ACC112 (cell line): ENCODE measurements around the gene FYN.

Source experiments
- H2AFZ ChIP-seq: fragments of 200-600 bp; sonication (generic); one replicate; pipeline ENCODE4 v1.6.0; 2017; ENCODE audit warnings: antibody characterized with exemption, low read length; ENCODE audit not compliant: unreplicated experiment
- H3K27ac ChIP-seq: fragments of 200-600 bp; sonication (generic); 2 replicates; pipeline ENCODE4 v1.5.1; 2014; ENCODE audit warnings: low read depth, mild to moderate bottlenecking, antibody characterized with exemption, low read length, moderate library complexity
- H3K27me3 ChIP-seq: fragments of 200-600 bp; sonication (generic); 2 replicates; pipeline ENCODE4 v1.6.1; 2014; ENCODE audit warnings: mild to moderate bottlenecking, antibody characterized with exemption, low read length, moderate library complexity, mixed read lengths; ENCODE audit not compliant: insufficient read depth
- H3K36me3 ChIP-seq: fragments of 200-600 bp; sonication (generic); 2 replicates; pipeline ENCODE4 v1.6.1; 2016; ENCODE audit warnings: mild to moderate bottlenecking, antibody characterized with exemption, low read length, moderate library complexity, mixed read lengths; ENCODE audit not compliant: insufficient read depth
- H3K4me1 ChIP-seq: fragments of 200-600 bp; sonication (generic); one replicate; pipeline ENCODE4 v1.6.1; 2016; ENCODE audit warnings: low read length, mixed read lengths; ENCODE audit not compliant: insufficient read depth, unreplicated experiment, control insufficient read depth
- H3K4me3 ChIP-seq: fragments of 200-600 bp; sonication (generic); 2 replicates; pipeline ENCODE4 v1.5.1; 2014; ENCODE audit warnings: mild to moderate bottlenecking, low read depth, low read length
- H3K79me2 ChIP-seq: fragments of 200-600 bp; sonication (generic); one replicate; pipeline ENCODE4 v1.6.0; 2016; ENCODE audit warnings: low read length; ENCODE audit not compliant: control insufficient read depth, unreplicated experiment, insufficient read depth

The FYN gene

DNA sequence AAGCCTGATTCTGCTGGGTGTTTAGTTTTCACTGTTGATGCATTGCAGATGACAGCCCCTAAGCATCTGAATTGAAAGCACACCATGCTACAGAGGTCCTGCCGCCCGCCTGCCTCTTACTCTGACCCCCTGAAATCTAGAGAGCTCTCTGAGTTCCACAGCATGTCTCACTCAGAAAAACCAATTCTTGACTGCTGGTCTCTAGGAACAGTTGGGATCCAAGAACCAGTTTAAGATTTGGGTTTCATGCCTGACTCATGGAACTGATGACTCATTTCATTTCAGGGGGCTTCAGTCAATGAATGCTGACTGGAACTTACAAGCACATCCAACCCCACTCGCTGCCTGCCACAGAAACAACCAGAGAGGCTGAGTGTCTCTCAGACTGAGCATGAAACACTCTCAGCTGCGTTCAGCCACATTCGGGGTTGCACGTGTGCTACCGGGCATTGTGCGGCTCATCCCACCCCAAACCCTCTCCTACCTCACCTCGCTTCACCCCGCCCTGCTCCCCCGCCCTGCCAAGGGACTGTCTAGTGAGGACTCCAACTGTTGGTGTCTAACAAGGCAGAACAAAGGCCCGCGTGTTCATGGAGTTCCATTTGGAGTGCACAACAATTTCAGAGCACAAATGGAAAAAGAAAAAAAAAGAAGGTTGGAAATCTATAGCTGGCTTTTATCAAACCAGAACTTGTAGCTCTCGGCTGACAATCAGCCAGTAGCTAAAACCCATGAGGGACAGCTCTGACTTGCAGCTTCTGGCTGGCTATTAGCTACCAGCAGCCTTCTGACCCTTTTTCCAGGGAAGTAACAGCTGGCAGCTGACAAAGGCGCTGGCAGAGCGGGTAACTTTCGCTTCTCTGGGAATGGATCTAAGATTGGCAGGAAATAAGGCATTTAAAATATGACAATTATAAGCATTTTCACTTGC is 247.5 kb downstream of the FYN start:
- Histone ChIP-seq H2AFZ (peak overlapping the region; percentile 37), H3K79me2 (no peaks in the 10 kb centered on the region), H3K36me3 (no peaks in the 10 kb centered on the region), H3K27ac (peak overlapping the region; percentile 3; the same call in 1 of the 2 replicates), H3K4me3 (peak overlapping the region; percentile 56), H3K4me1 (peaks cover 23% of the 10 kb centered on the region), H3K27me3 (no peaks in the 10 kb centered on the region)

DNA sequence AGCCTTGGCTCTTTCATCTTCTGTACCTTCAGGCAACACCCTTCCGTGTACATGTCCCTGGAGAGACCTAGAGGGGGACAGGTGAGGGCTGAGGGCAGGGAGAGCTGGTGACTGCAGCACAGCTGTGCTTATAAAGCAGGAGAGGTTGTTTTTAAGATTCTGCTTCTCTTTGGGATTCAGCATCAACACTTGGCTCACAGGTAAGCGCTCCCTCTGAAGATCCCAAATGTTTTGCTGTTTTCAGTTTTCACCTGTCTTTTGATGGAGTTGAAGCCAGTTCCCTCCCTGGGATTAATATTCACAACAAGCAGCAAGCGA is 248.2 kb downstream of the FYN start:
- Histone ChIP-seq H2AFZ (peak overlapping the region; percentile 37), H3K27ac (no peak overlapping the region), H3K36me3 (no peaks in the 10 kb centered on the region), H3K79me2 (no peaks in the 10 kb centered on the region), H3K27me3 (no peaks in the 10 kb centered on the region), H3K4me1 (peaks cover 23% of the 10 kb centered on the region), H3K4me3 (peak overlapping the region; percentile 56; the same call in 1 of the 2 replicates)

DNA sequence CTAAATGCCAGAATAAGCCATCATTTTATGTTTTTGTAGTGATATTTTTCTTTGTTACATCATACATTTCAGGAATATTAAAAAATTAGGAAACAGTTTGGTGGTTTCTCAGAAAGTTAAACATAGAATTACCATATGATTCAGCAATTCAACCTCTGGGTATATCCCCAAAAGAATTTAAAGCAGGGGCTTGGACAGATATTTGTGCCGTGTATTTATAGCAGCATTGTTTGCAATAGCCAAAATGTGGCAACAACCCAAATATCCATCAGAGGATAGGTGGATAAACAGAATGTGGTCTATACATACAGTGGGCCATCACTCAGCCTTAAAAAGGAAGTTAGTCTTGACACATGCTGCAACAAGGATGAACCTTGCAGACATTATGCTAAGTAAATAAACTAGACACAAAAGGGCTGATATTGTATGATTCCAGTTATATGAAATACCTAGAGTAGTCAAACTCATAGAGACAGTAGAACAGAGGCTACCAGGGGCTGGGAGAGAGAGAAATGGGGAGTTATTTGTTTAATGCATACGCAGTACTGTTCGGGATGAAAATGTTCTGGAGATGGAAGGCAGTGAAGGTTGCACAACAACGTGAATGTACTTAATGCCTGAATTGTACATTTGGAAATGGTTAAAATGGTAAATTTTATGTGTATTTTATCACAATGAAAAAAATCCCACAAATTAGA is 248.7 kb downstream of the FYN start:
- no peaks in the 10 kb centered on the region for H3K27me3 ChIP-seq
- H2AFZ ChIP-seq = no peak overlapping the region
- no peak overlapping the region for H3K27ac ChIP-seq

DNA sequence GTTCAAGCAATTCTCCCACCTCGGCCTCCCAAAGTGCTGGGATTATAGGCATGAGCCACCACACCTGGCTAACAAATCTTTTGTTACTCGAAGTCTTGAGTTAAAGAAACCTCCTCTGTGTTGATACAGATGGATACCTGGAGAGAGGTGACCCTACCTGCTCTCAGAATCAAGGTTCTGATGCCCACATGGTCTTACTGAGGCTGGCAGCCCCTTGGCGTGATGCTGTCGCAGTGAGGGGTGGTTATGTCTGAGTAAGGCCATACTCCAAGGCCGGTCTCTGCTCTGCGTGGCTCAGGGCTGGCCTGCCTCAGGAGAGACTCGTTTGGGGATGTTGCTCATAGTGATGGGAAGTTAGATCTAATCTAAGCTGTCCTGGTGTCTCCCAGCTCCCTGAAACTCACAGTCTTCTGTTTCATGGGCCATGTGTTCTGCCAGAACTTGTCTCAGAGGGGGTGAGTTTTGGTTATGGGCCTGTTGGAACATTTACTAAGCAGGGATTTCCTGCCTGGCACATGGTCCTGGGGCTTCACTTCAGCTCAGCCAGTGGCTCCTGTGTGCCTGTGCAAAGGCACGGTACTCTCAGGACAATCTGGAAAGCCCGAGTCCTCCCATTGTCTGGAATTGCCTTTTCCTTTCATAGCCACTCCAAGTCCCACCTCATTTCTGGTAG is 250.1 kb downstream of the FYN start:
- Histone ChIP-seq H3K27ac (no peak overlapping the region), H3K4me1 (peaks cover 23% of the 10 kb centered on the region), H2AFZ (no peak overlapping the region), H3K79me2 (no peaks in the 10 kb centered on the region), H3K4me3 (no peak overlapping the region), H3K27me3 (no peaks in the 10 kb centered on the region), H3K36me3 (no peaks in the 10 kb centered on the region)

More for the DNA sequence above, 248.7 kb downstream of the FYN start:
- no peaks in the 10 kb centered on the region for H3K36me3 ChIP-seq
- peaks cover 23% of the 10 kb centered on the region for H3K4me1 ChIP-seq
- no peaks in the 10 kb centered on the region for H3K79me2 ChIP-seq
- H3K4me3 ChIP-seq = no peak overlapping the region

DNA sequence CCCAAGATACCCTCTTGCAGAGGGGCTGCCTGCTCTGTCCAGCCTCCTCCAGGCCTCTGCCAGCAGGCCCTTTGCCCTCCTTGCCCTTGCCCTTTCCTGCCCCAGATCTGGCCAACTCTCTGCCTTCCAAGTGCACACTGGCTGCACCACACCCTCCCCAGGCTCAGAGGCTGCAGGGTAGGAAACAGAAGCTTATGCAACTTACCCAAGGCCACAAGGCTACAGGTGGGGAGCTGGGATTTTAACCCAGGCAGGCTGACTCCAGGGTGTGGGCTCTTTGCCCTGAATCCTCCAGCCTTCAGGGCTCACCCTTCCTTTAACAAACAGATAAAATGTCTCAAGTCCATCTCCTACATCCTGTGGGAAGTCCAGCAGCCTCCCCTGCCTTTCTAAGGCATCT is 253.1 kb downstream of the FYN start:
- H3K27me3 ChIP-seq = no peaks in the 10 kb centered on the region
- H3K79me2 ChIP-seq = no peaks in the 10 kb centered on the region
- H3K4me3 ChIP-seq = no peak overlapping the region
- H3K4me1 ChIP-seq = peaks cover 10% of the 10 kb centered on the region
- no peaks in the 10 kb centered on the region for H3K36me3 ChIP-seq
- no peak overlapping the region for H3K27ac ChIP-seq
- H2AFZ ChIP-seq = no peak overlapping the region

DNA sequence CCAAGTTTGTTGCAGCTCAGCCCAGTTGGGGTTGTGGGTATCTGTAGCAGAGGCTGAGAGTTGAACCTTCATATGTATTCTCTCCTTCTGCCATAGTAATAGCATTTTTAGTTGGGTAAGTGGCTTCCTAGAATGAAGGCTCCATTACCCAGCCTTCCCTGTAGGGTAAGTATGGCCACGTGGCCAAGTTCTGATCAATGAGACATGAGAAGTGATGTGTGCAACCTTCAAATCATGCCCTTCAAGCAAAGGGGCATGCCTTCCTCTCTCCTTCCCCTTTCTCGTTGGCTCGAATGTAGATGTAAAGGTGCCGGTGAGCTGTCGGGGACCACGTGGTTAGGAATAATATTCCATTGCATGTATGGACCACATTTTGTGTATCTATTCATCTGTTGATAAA is 254.8 kb downstream of the FYN start:
- Histone ChIP-seq H3K36me3 (no peaks in the 10 kb centered on the region), H3K27ac (no peak overlapping the region), H3K4me3 (no peak overlapping the region), H2AFZ (no peak overlapping the region), H3K4me1 (no peaks in the 10 kb centered on the region), H3K79me2 (no peaks in the 10 kb centered on the region), H3K27me3 (0 out of 2 replicates have a peak, but pooled peaks cover 4% of the 10 kb centered on the region)

DNA sequence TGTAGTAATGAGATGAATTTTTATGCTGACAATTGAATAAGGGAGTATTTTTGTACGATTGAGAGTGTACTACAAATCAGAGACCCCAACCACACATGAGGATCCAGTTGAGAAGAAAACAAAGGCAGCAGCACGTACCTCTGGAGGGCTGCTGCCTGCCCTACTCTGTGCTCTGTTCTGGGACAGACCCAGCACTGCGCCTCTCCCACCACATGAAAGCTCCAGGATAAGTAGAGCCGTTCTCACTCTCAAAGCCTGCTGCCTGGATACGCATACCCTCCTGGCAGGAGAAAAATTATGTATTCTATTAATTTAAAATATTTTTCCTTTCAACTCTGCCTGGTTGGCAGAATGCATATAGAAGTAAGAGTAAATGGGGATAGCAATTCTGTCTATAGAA is 256.1 kb downstream of the FYN start:
- Histone ChIP-seq H2AFZ (no peak overlapping the region), H3K4me3 (no peak overlapping the region), H3K27ac (no peak overlapping the region), H3K27me3 (0 out of 2 replicates have a peak, but pooled peaks cover 4% of the 10 kb centered on the region), H3K4me1 (no peaks in the 10 kb centered on the region), H3K79me2 (no peaks in the 10 kb centered on the region), H3K36me3 (no peaks in the 10 kb centered on the region)

DNA sequence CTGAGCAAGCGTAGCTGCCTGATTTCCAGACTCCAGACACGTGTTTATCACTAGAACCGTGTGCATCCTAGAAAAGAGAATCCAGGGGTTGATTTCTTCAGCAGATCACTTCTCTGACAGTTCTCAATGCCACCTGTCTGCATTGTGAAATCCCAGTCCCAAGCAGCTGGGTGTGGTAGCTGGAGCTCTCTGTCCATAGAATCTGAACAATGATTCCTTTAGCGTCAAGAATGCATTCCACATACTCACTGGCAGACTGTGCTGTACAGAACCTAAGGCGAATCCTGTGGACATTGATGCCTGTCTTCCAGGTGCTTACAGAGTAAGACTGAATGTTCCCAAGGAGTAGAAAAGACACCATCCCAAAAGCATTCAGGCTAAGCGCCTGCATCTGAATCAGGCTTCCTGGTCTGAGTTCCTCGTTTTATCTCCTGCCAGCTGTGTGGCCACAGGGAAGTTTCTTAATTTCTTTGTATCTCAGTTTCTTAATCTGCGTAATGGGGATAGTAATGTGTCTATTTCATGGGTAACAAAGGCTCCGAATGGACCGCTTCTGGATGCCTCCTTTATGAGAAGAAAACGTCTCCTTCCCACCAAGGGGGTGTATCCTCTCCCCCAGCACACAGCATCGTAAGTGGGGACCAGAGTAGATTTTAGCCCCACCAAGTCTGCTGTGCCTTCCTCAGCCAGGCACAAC is 257.2 kb downstream of the FYN start:
- Histone ChIP-seq H2AFZ (no peak overlapping the region), H3K36me3 (no peaks in the 10 kb centered on the region), H3K4me3 (no peak overlapping the region), H3K27ac (no peak overlapping the region), H3K4me1 (no peaks in the 10 kb centered on the region), H3K27me3 (0 out of 2 replicates have a peak, but pooled peaks cover 4% of the 10 kb centered on the region), H3K79me2 (no peaks in the 10 kb centered on the region)

DNA sequence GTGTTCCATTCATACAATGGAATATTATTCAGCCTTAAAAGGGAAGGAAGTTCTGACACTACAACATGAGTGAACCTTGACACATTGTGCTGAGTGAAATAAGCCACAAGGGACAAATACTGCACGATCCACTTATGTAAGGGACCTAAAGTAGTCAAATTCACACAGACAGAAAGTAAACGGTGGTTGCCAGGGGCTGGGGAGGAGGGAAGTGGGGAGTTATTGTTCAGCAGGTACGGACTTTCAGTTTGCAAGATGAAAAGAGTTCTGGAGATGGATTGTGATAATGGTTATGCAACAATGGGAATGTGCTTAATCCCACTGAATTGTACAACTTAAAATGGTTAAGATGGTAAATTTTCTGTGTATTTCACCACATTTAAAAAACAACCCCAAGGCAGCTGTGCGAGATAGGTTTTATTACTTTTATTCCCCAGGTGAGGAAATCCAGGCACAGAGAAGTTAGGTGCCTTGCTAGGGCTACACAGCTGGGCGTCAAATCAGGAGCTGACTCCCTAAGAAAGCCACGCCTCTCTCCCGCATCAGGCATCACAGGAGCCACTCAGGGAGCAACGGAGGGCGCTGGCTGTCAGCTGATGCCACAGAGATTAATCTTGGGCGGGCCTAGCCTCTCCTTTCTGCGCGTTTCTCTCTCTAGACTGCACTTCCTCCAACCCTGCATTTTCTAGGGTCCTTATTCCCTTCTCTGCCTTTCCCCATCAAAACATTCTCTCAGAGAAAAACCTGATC is 258.2 kb downstream of the FYN start:
- no peaks in the 10 kb centered on the region for H3K79me2 ChIP-seq
- no peak overlapping the region for H2AFZ ChIP-seq
- H3K4me3 ChIP-seq = no peak overlapping the region
- H3K27ac ChIP-seq = no peak overlapping the region
- no peaks in the 10 kb centered on the region for H3K36me3 ChIP-seq
- H3K27me3 ChIP-seq = 0 out of 2 replicates have a peak, but pooled peaks cover 4% of the 10 kb centered on the region
- H3K4me1 ChIP-seq = no peaks in the 10 kb centered on the region
